PC-9 (cell line): Measurements from ENCODE around the gene PNMA8C.

Source experiments
- CTCF ChIP-seq: fragments of 200-600 bp; sonication (generic); conservative IDR thresholded peaks from 2 replicates; pipeline ENCODE4 v1.6.1; 2017; ENCODE audit warnings: mixed run types, antibody characterized with exemption, mild to moderate bottlenecking, moderate library complexity
- EZH2 ChIP-seq: fragments of 200-600 bp; sonication (generic); IDR thresholded peaks from 2 replicates; pipeline ENCODE4 v1.8.0; 2017; ENCODE audit warnings: antibody characterized with exemption, low read depth

GRCh38 chr19:46446021-46446420 lies 17.3 kb upstream of the PNMA8C start:
- TF ChIP-seq CTCF (no peak), EZH2 (no peak)
